ENCODE data around the gene TMPRSS9. TPM values are rescaled to one million over a fixed set of nuclear protein-coding genes. Genes with fewer than 3 reads are reported as not detected.
A peak's percentile ranks its signal among the peaks of the same experiment; 100 is the strongest.
"Not testable (repeated sequence)": the region's sequence is repeated elsewhere in the genome, so short reads cannot be mapped to it uniquely, and the experiment has no call there.

Gene TMPRSS9
- total and polyA plus RNA-seq, 10 donors = 0.70 to 4.3 (median 2.7) TPM

DNA sequence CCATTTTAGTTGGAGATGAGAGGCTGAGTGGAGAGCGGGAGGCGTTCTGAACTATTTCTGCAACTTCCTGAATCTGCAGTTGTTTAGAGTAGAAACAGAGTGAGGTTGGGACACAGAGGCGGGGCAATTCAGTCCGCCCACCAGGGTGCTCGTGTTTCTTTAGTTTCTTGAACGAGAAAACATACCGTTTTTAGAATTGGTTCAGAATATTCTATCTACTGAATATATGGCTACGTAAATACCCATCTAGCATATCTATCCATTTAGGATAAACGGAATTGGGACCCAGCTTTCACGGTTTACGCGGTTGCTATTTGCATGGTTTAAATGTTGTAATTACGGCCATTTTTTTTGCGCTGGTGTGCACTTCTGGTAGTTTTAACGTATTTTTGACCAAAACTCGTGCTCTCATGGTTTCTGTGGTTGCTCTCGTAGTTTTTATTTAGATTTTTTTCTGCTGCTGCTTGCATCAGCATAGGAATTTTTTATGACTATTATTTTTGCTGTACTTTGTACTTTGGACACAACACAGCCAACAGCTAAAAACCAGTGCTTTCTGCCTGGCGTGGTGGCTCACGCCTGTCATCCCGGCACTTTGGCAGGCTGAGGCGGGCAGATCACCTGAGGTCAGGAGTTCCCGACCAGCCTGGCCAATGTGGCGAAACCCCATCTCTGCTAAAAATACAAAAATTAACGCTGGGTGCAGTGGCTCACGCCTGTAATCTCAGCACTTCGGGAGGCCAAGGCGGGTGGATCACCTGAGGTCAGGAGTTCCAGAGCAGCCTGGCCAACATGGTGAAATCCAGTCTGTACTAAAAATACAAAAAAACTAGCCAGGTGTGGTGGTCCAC lies 34.6 kb downstream of the TMPRSS9 start:
- peaks cover 0 to 36% (median 15%) of the 10 kb centered on the region in 6 donors for H3K4me1 ChIP-seq
- H3K27me3 ChIP-seq (replicated peaks in 1 of 7) = no peaks in the 10 kb centered on the region
- H3K9me3 ChIP-seq = peaks cover 0 to 3% (median 0%) of the 10 kb centered on the region in 8 donors
- H3K4me3 ChIP-seq = peak overlapping the region in 4 of 8 donors; percentile 1 to 54 (median 16)
- intact Hi-C loops (cut with DNase I; ENCODE audit: low total_unique reads) = loop anchor here (5.0 kb wide), 1 partner anchor 157 kb away; the partner anchor contains the start of genes PLEKHJ1 and SF3A2
- DNase-seq = no peak
- H3K36me3 ChIP-seq = no peaks in the 10 kb centered on the region
- WGBS, 5 donors = 31 to 49% (median 41%) methylated on average over 26 to 27 of the region's 27 CpGs
- peak overlapping the region in 5 of 8 donors; percentile 25 to 79 (median 63) for H3K27ac ChIP-seq
- no peak for TF ChIP-seq POLR2AphosphoS5 (IDR thresholded peaks at IDR 0.05)
- TF ChIP-seq, protein P1, sequence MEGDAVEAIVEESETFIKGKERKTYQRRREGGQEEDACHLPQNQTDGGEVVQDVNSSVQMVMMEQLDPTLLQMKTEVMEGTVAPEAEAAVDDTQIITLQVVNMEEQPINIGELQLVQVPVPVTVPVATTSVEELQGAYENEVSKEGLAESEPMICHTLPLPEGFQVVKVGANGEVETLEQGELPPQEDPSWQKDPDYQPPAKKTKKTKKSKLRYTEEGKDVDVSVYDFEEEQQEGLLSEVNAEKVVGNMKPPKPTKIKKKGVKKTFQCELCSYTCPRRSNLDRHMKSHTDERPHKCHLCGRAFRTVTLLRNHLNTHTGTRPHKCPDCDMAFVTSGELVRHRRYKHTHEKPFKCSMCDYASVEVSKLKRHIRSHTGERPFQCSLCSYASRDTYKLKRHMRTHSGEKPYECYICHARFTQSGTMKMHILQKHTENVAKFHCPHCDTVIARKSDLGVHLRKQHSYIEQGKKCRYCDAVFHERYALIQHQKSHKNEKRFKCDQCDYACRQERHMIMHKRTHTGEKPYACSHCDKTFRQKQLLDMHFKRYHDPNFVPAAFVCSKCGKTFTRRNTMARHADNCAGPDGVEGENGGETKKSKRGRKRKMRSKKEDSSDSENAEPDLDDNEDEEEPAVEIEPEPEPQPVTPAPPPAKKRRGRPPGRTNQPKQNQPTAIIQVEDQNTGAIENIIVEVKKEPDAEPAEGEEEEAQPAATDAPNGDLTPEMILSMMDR (IDR thresholded peaks at IDR 0.05 in 8 of 11, conservative IDR thresholded peaks at IDR 0.05 in 3 of 11) = no peak
- TF ChIP-seq POLR2A (IDR thresholded peaks at IDR 0.05) = no peak

DNA sequence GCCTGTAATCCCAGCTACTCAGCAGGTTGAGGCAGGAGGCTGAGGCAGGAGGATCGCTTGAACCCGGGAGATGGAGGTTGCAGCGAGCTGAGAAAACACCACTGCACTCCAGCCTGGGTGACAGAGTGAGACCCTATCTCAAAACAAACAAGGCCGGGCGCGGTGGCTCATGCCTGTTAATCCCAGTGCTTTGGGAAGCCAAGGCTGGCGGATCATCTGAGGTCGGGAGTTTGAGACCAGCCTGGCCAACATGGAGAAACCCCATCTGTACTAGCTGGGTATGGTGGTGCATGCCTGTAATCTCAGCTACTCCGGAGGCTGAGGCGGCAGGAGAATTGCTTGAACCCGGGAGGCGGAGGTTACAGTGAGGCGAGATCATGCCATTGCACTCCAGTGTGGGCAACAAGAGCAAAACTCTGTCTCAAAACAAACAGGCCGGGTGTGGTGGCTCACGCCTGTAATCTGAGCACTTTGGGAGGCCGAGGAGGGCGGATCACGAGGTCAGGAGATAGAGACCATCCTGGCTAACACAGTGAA lies 35.3 kb downstream of the TMPRSS9 start:
- H3K27me3 ChIP-seq (replicated peaks in 1 of 7); intact Hi-C loops (cut with DNase I; ENCODE audit: low total_unique reads); DNase-seq; H3K36me3 ChIP-seq; H3K9me3 ChIP-seq; H3K27ac ChIP-seq: not testable (repeated sequence)
- H3K4me3 ChIP-seq = peak overlapping the region in 1 of 8 donors; percentile 54
- peaks cover 0 to 36% (median 15%) of the 10 kb centered on the region in 6 donors for H3K4me1 ChIP-seq
- 90 to 97% (median 93%) methylated on average over 18 of the region's 18 CpGs for WGBS, 5 donors

DNA sequence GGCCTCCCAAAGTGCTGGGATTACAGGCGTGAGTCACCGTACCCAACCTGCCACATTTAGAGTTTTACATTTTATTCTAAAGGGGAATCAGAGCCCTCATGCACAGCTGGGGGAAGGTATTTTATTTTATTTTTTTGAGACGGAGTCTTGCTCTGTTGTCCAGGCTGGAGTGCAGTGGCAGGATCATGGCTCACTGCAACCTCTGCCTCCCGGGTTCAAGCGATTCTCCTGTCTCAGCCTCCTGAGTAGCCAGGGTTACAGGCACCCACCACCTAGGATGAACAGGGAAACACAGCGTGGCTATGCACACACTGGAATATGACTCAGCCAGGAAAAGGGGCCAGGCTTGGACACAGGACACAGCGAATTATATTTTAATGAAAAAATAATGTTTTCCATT lies 37.1 kb downstream of the TMPRSS9 start:
- H3K27me3 ChIP-seq (replicated peaks in 1 of 7); DNase-seq; intact Hi-C loops (cut with DNase I; ENCODE audit: low total_unique reads); H3K36me3 ChIP-seq; H3K9me3 ChIP-seq; H3K4me3 ChIP-seq; H3K27ac ChIP-seq: not testable (repeated sequence)
- WGBS, 5 donors = 89 to 98% (median 92%) methylated on average over 7 of the region's 7 CpGs
- peaks cover 0 to 25% (median 12%) of the 10 kb centered on the region in 6 donors for H3K4me1 ChIP-seq

DNA sequence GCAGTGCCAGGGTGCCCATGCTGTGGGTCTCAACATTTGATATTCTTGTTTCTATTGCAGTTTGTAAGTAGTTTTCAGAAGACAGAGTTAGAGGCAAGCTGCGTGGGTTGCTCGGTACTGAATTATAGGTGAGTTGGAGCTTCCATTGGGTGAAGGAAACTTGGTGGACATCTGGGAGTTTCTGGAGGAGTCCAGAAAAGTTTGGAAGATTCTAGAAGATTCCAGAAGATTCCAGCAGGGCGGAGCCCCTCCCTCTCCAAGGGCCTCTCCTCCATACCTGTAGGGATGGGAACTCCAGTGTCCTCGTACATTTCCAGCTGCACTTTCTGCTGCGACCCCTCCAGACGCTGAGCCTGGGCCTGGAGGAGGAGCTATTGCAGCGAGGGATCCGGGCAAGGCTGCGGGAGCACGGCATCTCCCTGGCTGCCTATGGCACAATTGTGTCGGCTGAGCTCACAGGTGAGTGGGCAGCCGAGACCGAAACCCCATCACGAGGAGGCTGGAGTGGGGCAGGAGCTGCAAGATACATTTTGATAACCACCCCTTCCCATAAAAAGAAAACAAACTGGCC lies 38.8 kb downstream of the TMPRSS9 start:
- H3K36me3 ChIP-seq = no peaks in the 10 kb centered on the region
- DNase-seq = no peak
- 83 to 93% (median 90%) methylated on average over 12 to 14 of the region's 14 CpGs for WGBS, 5 donors
- H3K27ac ChIP-seq = no peak overlapping the region
- intact Hi-C loops (cut with DNase I; ENCODE audit: low total_unique reads) = no loop called here
- TF ChIP-seq POLR2AphosphoS5 (IDR thresholded peaks at IDR 0.05) (no peak), POLR2A (IDR thresholded peaks at IDR 0.05) (no peak)
- TF ChIP-seq, protein P1 (IDR thresholded peaks at IDR 0.05 in 8 of 11, conservative IDR thresholded peaks at IDR 0.05 in 3 of 11) = no peak
- no peak overlapping the region for H3K4me3 ChIP-seq
- no peaks in the 10 kb centered on the region for H3K9me3 ChIP-seq
- H3K27me3 ChIP-seq (replicated peaks in 1 of 7) = no peaks in the 10 kb centered on the region
- peaks cover 0 to 17% (median 9%) of the 10 kb centered on the region in 6 donors for H3K4me1 ChIP-seq

DNA sequence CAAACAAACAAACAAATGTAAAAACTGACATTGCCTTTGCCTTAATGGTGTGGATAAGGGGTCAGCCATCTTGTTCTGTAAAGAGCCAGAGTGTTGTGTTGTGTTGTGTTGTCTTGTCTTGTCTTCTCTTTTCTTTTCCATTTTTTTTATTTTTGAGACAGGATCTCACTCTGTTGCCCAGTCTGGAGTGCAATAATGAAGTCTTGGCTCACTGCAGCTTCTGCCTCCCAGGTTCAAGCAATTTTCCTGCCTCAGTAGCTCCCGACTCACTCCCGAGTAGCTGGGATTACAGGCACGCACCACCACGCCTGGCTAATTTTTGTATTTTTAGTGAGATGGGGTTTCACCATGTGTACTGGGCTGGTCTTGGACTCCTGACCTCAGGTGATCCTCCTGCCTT lies 39.5 kb downstream of the TMPRSS9 start:
- Histone ChIP-seq H3K9me3 (no peaks in the 10 kb centered on the region), H3K4me3 (no peak overlapping the region), H3K4me1 (peaks cover 0 to 9% (median 4%) of the 10 kb centered on the region in 6 donors), H3K36me3 (no peaks in the 10 kb centered on the region), H3K27me3 (replicated peaks in 1 of 7) (no peaks in the 10 kb centered on the region), H3K27ac (no peak overlapping the region)
- intact Hi-C loops (cut with DNase I; ENCODE audit: low total_unique reads) = no loop called here
- DNase-seq = no peak
- 94 to 99% (median 96%) methylated on average over 4 of the region's 4 CpGs for WGBS, 5 donors
- TF ChIP-seq POLR2A (IDR thresholded peaks at IDR 0.05) (no peak), POLR2AphosphoS5 (IDR thresholded peaks at IDR 0.05) (no peak)
- TF ChIP-seq, protein P1 (IDR thresholded peaks at IDR 0.05 in 8 of 11, conservative IDR thresholded peaks at IDR 0.05 in 3 of 11) = no peak
